ENCODE results near the gene ZNF771. TPM values are rescaled to one million over a fixed set of nuclear protein-coding genes. Genes with fewer than 3 reads are reported as not detected.

Gene ZNF771
- total and polyA plus RNA-seq, 12 donors = 2.8 to 81.3 (median 11.9) TPM

GRCh38 chr16:30366511-30366910 is 40.9 kb upstream of the ZNF771 start:
- TF ChIP-seq POLR2A (IDR thresholded peaks at IDR 0.05) (no peak), CTCF (IDR thresholded peaks at IDR 0.05) (no peak)
- Histone ChIP-seq H3K27ac (no peak overlapping the region), H3K27me3 (no peaks in the 10 kb centered on the region), H3K36me3 (replicated peaks in 1 of 2) (peaks cover 0 to 40% of the 10 kb centered on the region in 2 donors), H3K4me1 (replicated peaks in 1 of 2) (peaks cover 23 to 38% of the 10 kb centered on the region in 2 donors), H3K4me3 (no peak overlapping the region), H3K9me3 (replicated peaks in 1 of 3) (no peaks in the 10 kb centered on the region)
- WGBS, 4 donors = 83 to 97% (median 89%) methylated on average over 4 of the region's 4 CpGs
- intact Hi-C loops (cut with DNase I) = no loop called here
- no peak for DNase-seq

GRCh38 chr16:30367349-30368009 is 39.9 kb upstream of the ZNF771 start:
- Histone ChIP-seq H3K9me3 (replicated peaks in 1 of 3) (no peaks in the 10 kb centered on the region), H3K36me3 (replicated peaks in 1 of 2) (peaks cover 0 to 36% of the 10 kb centered on the region in 2 donors), H3K27ac (peak overlapping the region in 2 of 5 donors; percentile 80 to 98), H3K27me3 (no peaks in the 10 kb centered on the region), H3K4me3 (peak overlapping the region in 1 of 4 donors; percentile 98), H3K4me1 (replicated peaks in 1 of 2) (peaks cover 23 to 39% of the 10 kb centered on the region in 2 donors)
- intact Hi-C loops (cut with DNase I) = no loop called here
- TF ChIP-seq CTCF (IDR thresholded peaks at IDR 0.05) (no peak), POLR2A (IDR thresholded peaks at IDR 0.05) (no peak)
- peak in 1 of 7 donors; percentile 31 for DNase-seq
- 46 to 70% (median 62%) methylated on average over 9 to 10 of the region's 10 CpGs for WGBS, 4 donors

- peaks cover 0 to 29% of the 10 kb centered on the region in 2 donors for H3K36me3 ChIP-seq (replicated peaks in 1 of 2)
- TF ChIP-seq CTCF (IDR thresholded peaks at IDR 0.05) (no peak), POLR2A (IDR thresholded peaks at IDR 0.05) (peak in 1 of 2 donors; percentile 36)
- intact Hi-C loops (cut with DNase I) = no loop called here
- H3K27ac ChIP-seq = peak overlapping the region in 3 of 5 donors; percentile 10 to 98 (median 80)
- peak overlapping the region in 2 of 4 donors; percentile 86 to 98 for H3K4me3 ChIP-seq
- no peaks in the 10 kb centered on the region for H3K9me3 ChIP-seq (replicated peaks in 1 of 3)
- H3K27me3 ChIP-seq = no peaks in the 10 kb centered on the region
- DNase-seq = peak in 4 of 7 donors; percentile 53 to 65 (median 62)
- peaks cover 23 to 39% of the 10 kb centered on the region in 2 donors for H3K4me1 ChIP-seq (replicated peaks in 1 of 2)
- WGBS, 4 donors = 4 to 8% (median 6%) methylated on average over 7 to 8 of the region's 8 CpGs
Observed at GRCh38 chr16:30368122-30368791, 39.1 kb upstream of the ZNF771 start.

GRCh38 chr16:30368792-30369090 is 38.7 kb upstream of the ZNF771 start:
- intact Hi-C loops (cut with DNase I) = no loop called here
- Histone ChIP-seq H3K36me3 (replicated peaks in 1 of 2) (peaks cover 0 to 25% of the 10 kb centered on the region in 2 donors), H3K27me3 (no peaks in the 10 kb centered on the region), H3K9me3 (replicated peaks in 1 of 3) (no peaks in the 10 kb centered on the region), H3K4me3 (peak overlapping the region; percentile 31 to 98 (median 62)), H3K4me1 (replicated peaks in 1 of 2) (peaks cover 23 to 39% of the 10 kb centered on the region in 2 donors), H3K27ac (peak overlapping the region in 4 of 5 donors; percentile 7 to 98 (median 74))
- no peak for TF ChIP-seq CTCF (IDR thresholded peaks at IDR 0.05)
- TF ChIP-seq POLR2A (IDR thresholded peaks at IDR 0.05) = no peak
- WGBS, 4 donors = 0 to 8% (median 3%) methylated on average over 2 to 4 of the region's 4 CpGs
- no peak for DNase-seq

Measured in adrenal gland (tissue), 12 donors.